HepG2 (cell line): ENCODE data around the gene JAKMIP3. TPM values are rescaled to one million over a fixed set of nuclear protein-coding genes. Genes with fewer than 3 reads are reported as not detected.

Experiments used
- CREB3 ChIP-seq: sonication (generic); formaldehyde crosslinking; IDR thresholded peaks from 2 replicates; pipeline ENCODE4 v1.5.0; 2020; ENCODE audit warnings: missing genetic modification reagents
- DMAP1 ChIP-seq: IDR thresholded peaks from 2 replicates; pipeline ENCODE4 v1.6.1; 2016
- FOXK1 ChIP-seq: sonication (generic); formaldehyde crosslinking; IDR thresholded peaks from 2 replicates; pipeline ENCODE4 v1.4.0; 2020; ENCODE audit warnings: low read depth, missing genetic modification reagents, borderline replicate concordance
- FOXP1 ChIP-seq, 2 experiments: fragments of 450-650 bp in 1 of 2; IDR thresholded peaks; 2 replicates each; pipeline ENCODE4 v1.6.1; 2017 to 2018; ENCODE audit warnings: antibody characterized with exemption in 1 of 2
- REST ChIP-seq, 2 experiments: IDR thresholded peaks; 2 replicates each; pipeline ENCODE4 v1.6.1; 2011 to 2012; ENCODE audit warnings: low read length in 2 of 2, borderline replicate concordance in 1 of 2, low read depth in 1 of 2, mild to moderate bottlenecking in 1 of 2, moderate library complexity in 1 of 2
- SALL1 ChIP-seq: sonication (generic); formaldehyde crosslinking; IDR thresholded peaks from 2 replicates; pipeline ENCODE4 v1.8.0; 2022; ENCODE audit warnings: mild to moderate bottlenecking, missing genetic modification reagents
- SNAI1 ChIP-seq: sonication (generic); formaldehyde crosslinking; IDR thresholded peaks from 2 replicates; pipeline ENCODE4 v1.5.0; 2020; ENCODE audit warnings: mild to moderate bottlenecking, missing genetic modification reagents, borderline replicate concordance
- SNRNP70 ChIP-seq: fragments of 200-400 bp; formaldehyde crosslinking; IDR thresholded peaks from 2 replicates; pipeline ENCODE4 v1.6.1; 2017; ENCODE audit warnings: mild to moderate bottlenecking, low read depth, low read length, moderate library complexity
- TFDP2 ChIP-seq: sonication (generic); formaldehyde crosslinking; IDR thresholded peaks from 2 replicates; pipeline ENCODE4 v1.4.0; 2020; ENCODE audit warnings: missing genetic modification reagents
- ZBTB40 ChIP-seq, 2 experiments: fragments of 450-650 bp in 1 of 2; sonication (generic) in 1 of 2; formaldehyde crosslinking in 1 of 2; IDR thresholded peaks; 2 replicates each; pipeline versions ENCODE4 v1.6.1 to v1.8.0; 2016 to 2022; ENCODE audit warnings: antibody characterized with exemption in 1 of 2, mild to moderate bottlenecking in 1 of 2, missing genetic modification reagents in 1 of 2
- ZNF615 ChIP-seq: sonication (generic); formaldehyde crosslinking; IDR thresholded peaks from 2 replicates; pipeline ENCODE4 v1.5.0; 2020; ENCODE audit warnings: mild to moderate bottlenecking, missing genetic modification reagents, borderline replicate concordance
- ZNF746 ChIP-seq: sonication (generic); formaldehyde crosslinking; IDR thresholded peaks from 2 replicates; pipeline ENCODE4 v1.8.0; 2022; ENCODE audit warnings: mild to moderate bottlenecking, missing genetic modification reagents
- ZNF747 ChIP-seq: sonication (generic); formaldehyde crosslinking; IDR thresholded peaks from 2 replicates; pipeline ENCODE4 v1.8.1; 2023; ENCODE audit warnings: missing genetic modification reagents, mild to moderate bottlenecking, borderline replicate concordance
- ZSCAN9 ChIP-seq: IDR thresholded peaks from 2 replicates; pipeline ENCODE4 v1.6.1; 2016; ENCODE audit warnings: borderline replicate concordance
- polyA plus RNA-seq, 8 experiments: library from polyadenylated mRNA; depleted of rRNA in 3 of 8; stranded (reverse) in 7 of 8; unstranded in 1 of 8; fragments of >200 nt; fragmentation: Illumina TruSeq in 4 of 8; extraction: Trizol in 4 of 8; gene quantifications; 2 replicates each; pipeline versions ENCODE4 v1.2.1 to v1.2.3, GENCODE V29; 2011 to 2016; ENCODE audit warnings: low read depth in 4 of 8, missing spikeins in 1 of 8, mixed read lengths in 1 of 8; ENCODE audit not compliant: insufficient read depth in 1 of 8
- total RNA-seq, 5 experiments: library from RNA; depleted of rRNA; stranded (reverse); fragments of >200 nt; fragmentation: Illumina TruSeq; extraction: Trizol; gene quantifications; 2 replicates each; pipeline ENCODE4 v1.2.3, GENCODE V29; 2016; ENCODE audit warnings: low read depth in 1 of 5

JAKMIP3 gene
- total and polyA plus RNA-seq, 2 of the 13 experiments (the other 11 are each of a cell fraction or from before 2014, with no cell fraction given) = 0.03 to 0.11 TPM

- TF ChIP-seq ZBTB40 (IDR thresholded peaks at IDR 0.05) = no peak
- TF ChIP-seq ZBTB40 (CRISPR knock-in tag; IDR thresholded peaks at IDR 0.05) = no peak
- TF ChIP-seq ZNF747 = no peak
- no peak for TF ChIP-seq SNRNP70
- TF ChIP-seq FOXP1 (IDR thresholded peaks at IDR 0.05) = no peak
- no peak for TF ChIP-seq FOXP1 (CRISPR knock-in tag; IDR thresholded peaks at IDR 0.05)
- TF ChIP-seq CREB3 (CRISPR knock-in tag) = no peak
- peak; percentile 28; the same call in 1 of the 2 replicates for TF ChIP-seq FOXK1 (CRISPR knock-in tag)
- TF ChIP-seq ZSCAN9 (CRISPR knock-in tag) = 0 out of 2 replicates have a peak, but pooled peaks have one; percentile 71
- no peak for TF ChIP-seq ZNF615 (CRISPR knock-in tag)
- TF ChIP-seq SALL1 (CRISPR knock-in tag) = peak; percentile 44
- peak; percentile 84 to 95 for TF ChIP-seq REST (IDR thresholded peaks at IDR 0.05; ENCODE audit: borderline replicate concordance in 1 of 2, low read depth in 1 of 2, low read length in 2 of 2)
- no peak for TF ChIP-seq SNAI1 (CRISPR knock-in tag)
- no peak for TF ChIP-seq DMAP1 (CRISPR knock-in tag)
- TF ChIP-seq TFDP2 (CRISPR knock-in tag) = no peak
- no peak for TF ChIP-seq ZNF746 (CRISPR knock-in tag)
These were observed 11.2 kb upstream of the JAKMIP3 start (continued) for GRCh38 chr10:132054564-132054963.
